CD14-positive monocyte (primary cell): Measurements from ENCODE around the gene TMEM115. TPM values are rescaled to one million over a fixed set of nuclear protein-coding genes. Genes with fewer than 3 reads are reported as not detected.
A peak's percentile ranks its signal among the peaks of the same experiment; 100 is the strongest.

Source experiments
- DNase-seq, 3 donors: peaks; one replicate each; pipeline ENCODE4 v3.0.0-alpha.2; 2011 to 2022
- H2AFZ ChIP-seq: 2 replicates; pipeline ENCODE4 v1.6.0; 2012; ENCODE audit warnings: mild to moderate bottlenecking, low read depth, low read length, inconsistent platforms; ENCODE audit not compliant: insufficient read depth, poor library complexity, severe bottlenecking
- H3K27ac ChIP-seq, 2 donors: 1 replicate in 1 of 2; 2 replicates in 1 of 2; pipeline ENCODE4 v1.5.1; 2012 to 2013; ENCODE audit warnings: low read length in 2 of 2, control low read depth in 1 of 2, inconsistent platforms in 1 of 2, low read depth in 1 of 2, mild to moderate bottlenecking in 1 of 2
- H3K27me3 ChIP-seq, 2 donors: one replicate each; pipeline versions ENCODE4 v1.6.0 to v1.6.1; 2011 to 2013; ENCODE audit warnings: low read length in 2 of 2; ENCODE audit not compliant: control insufficient read depth in 2 of 2, insufficient read depth in 2 of 2
- H3K36me3 ChIP-seq, 2 donors: replicated peaks in 1 of 2; 1 replicate in 1 of 2; 2 replicates in 1 of 2; pipeline versions ENCODE4 v1.5.1 to v1.6.1; 2012 to 2013; ENCODE audit warnings: low read length in 2 of 2, control low read depth in 1 of 2, inconsistent platforms in 1 of 2, mild to moderate bottlenecking in 1 of 2; ENCODE audit not compliant: insufficient read depth in 2 of 2, control insufficient read depth in 1 of 2
- H3K4me1 ChIP-seq, 2 donors: 1 replicate in 1 of 2; 2 replicates in 1 of 2; pipeline versions ENCODE4 v1.5.1 to v1.6.1; 2012 to 2013; ENCODE audit warnings: low read length in 2 of 2, control low read depth in 1 of 2, inconsistent platforms in 1 of 2, mild to moderate bottlenecking in 1 of 2, moderate library complexity in 1 of 2; ENCODE audit not compliant: insufficient read depth in 2 of 2, control insufficient read depth in 1 of 2
- H3K4me2 ChIP-seq: replicated peaks from 2 replicates; pipeline ENCODE3; 2012; ENCODE audit warnings: low read length, moderate library complexity, mild to moderate bottlenecking; ENCODE audit not compliant: poor library complexity, severe bottlenecking; ENCODE audit errors: extremely low read depth
- H3K4me3 ChIP-seq, 3 experiments: fragments of 200-600 bp in 1 of 3; sonication (generic) in 1 of 3; replicated peaks in 1 of 3; 1 replicate in 2 of 3; 2 replicates in 1 of 3; pipeline ENCODE4 v1.5.1; 2011 to 2013; ENCODE audit warnings: low read length in 3 of 3, mild to moderate bottlenecking in 3 of 3, control low read depth in 2 of 3, low read depth in 2 of 3, inconsistent platforms in 1 of 3, moderate library complexity in 1 of 3
- H3K79me2 ChIP-seq: 2 replicates; pipeline ENCODE4 v1.6.0; 2012; ENCODE audit warnings: mild to moderate bottlenecking, control low read depth, inconsistent platforms, low read length, moderate library complexity; ENCODE audit not compliant: insufficient read depth
- H3K9ac ChIP-seq: 2 replicates; pipeline ENCODE4 v1.6.0; 2017; ENCODE audit warnings: low read length, mild to moderate bottlenecking; ENCODE audit not compliant: insufficient read depth, poor library complexity, severe bottlenecking
- H3K9me3 ChIP-seq, 2 donors: replicated peaks in 1 of 2; 1 replicate in 1 of 2; 2 replicates in 1 of 2; pipeline versions ENCODE4 v1.5.1 to v1.6.1; 2012 to 2013; ENCODE audit warnings: low read length in 2 of 2, control low read depth in 1 of 2; ENCODE audit not compliant: control insufficient read depth in 1 of 2, insufficient read depth in 1 of 2
- H4K20me1 ChIP-seq: 2 replicates; pipeline ENCODE4 v1.6.0; 2012; ENCODE audit warnings: mild to moderate bottlenecking, low read length, control low read depth, moderate library complexity; ENCODE audit not compliant: insufficient read depth
- H3K27ac Mint-ChIP-seq, 7 donors: one replicate each; pipeline ENCODE4 v1.8.0; 2020; ENCODE audit warnings: mild to moderate bottlenecking in 7 of 7, mixed read lengths in 7 of 7, moderate library complexity in 6 of 7, inconsistent platforms in 2 of 7
- H3K27me3 Mint-ChIP-seq, 3 donors: one replicate each; pipeline ENCODE4 v1.8.0; 2021 to 2022; ENCODE audit warnings: low read depth in 3 of 3, mild to moderate bottlenecking in 3 of 3, mixed read lengths in 3 of 3, moderate library complexity in 3 of 3, inconsistent platforms in 1 of 3
- H3K36me3 Mint-ChIP-seq, 2 donors: one replicate each; pipeline ENCODE4 v1.8.0; 2020; ENCODE audit warnings: mixed read lengths in 2 of 2, inconsistent platforms in 1 of 2, mild to moderate bottlenecking in 1 of 2
- H3K4me1 Mint-ChIP-seq: one replicate; pipeline ENCODE4 v1.8.0; 2020; ENCODE audit warnings: mild to moderate bottlenecking, mixed read lengths
- H3K4me3 Mint-ChIP-seq, 2 donors: one replicate each; pipeline ENCODE4 v1.8.0; 2020; ENCODE audit warnings: mild to moderate bottlenecking in 2 of 2, mixed read lengths in 2 of 2, moderate library complexity in 1 of 2
- H3K9me3 Mint-ChIP-seq, 7 donors: one replicate each; pipeline ENCODE4 v1.8.0; 2020 to 2022; ENCODE audit warnings: mixed read lengths in 7 of 7, mild to moderate bottlenecking in 6 of 7, moderate library complexity in 6 of 7, inconsistent platforms in 2 of 7
- WGBS: methylation state at CpG from one replicate; pipeline ENCODE4 v1.1.5; 2013; ENCODE audit warnings: missing lambda C conversion rate; ENCODE audit not compliant: insufficient coverage; 5-methylcytosine and 5-hydroxymethylcytosine counted together
- intact Hi-C, 2 donors: fragments of 100-400 bp; cut with micrococcal nuclease; formaldehyde crosslinking; loops; one replicate each; pipeline versions ENCODE4 v1.15.0 to v1.15.1; 2023
- polyA plus RNA-seq, 3 donors: library from polyadenylated mRNA; depleted of rRNA in 1 of 3; unstranded in 2 of 3; stranded (reverse) in 1 of 3; fragments of 300-500 nt in 2 of 3; fragments of >200 nt in 1 of 3; fragmentation: Illumina TruSeq in 2 of 3; gene quantifications; 1 replicate in 2 of 3; 2 replicates in 1 of 3; pipeline ENCODE4 v1.2.3, GENCODE V29; 2012 to 2021
- TF ChIP-seq, protein P1 (sequence below): fragments of 200-600 bp; IDR thresholded peaks from one replicate; pipeline ENCODE4 v1.8.0; 2022; ENCODE audit warnings: antibody characterized with exemption, mild to moderate bottlenecking

Gene TMEM115
- polyA plus RNA-seq, 3 donors = 14.5 to 36.2 (median 32.9) TPM

DNA sequence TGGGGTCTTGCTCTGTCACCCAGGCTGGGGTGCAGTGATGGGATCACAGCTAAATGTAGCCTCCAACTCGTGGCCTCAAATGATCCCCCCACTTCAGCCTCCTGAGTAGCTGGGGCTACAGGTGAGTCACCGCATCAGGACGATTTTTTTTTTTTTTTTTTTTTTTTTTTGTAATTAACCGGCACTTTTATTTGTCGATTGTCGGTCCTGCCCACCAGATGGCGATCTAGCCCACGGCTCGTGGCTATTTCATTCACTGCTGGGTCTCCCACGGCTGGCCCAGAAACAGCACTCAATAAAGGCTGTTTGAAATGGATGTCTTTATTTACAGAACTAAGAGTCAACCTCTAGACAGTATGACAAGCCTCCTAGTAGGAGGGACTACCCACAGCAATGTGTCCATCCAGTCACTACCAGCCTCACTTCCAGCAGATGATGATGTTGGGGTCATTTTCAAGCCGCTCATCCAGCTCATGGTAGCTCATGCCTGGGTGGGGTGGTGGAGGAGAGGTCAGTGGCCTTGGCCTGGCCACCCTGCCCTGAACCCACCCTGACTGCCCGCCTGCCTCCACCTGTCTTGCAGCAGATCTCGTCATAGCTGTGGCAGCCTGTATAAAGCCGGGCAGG is 12.0 kb downstream of the TMEM115 start:
- Mint-ChIP-seq H3K9me3 (no peaks in the 10 kb centered on the region), H3K27ac (peak overlapping the region in 2 of 7 donors; percentile 65 to 80), H3K36me3 (peaks cover 20 to 22% of the 10 kb centered on the region in 2 donors), H3K4me1 (peaks cover 73% of the 10 kb centered on the region), H3K4me3 (no peak overlapping the region), H3K27me3 (no peaks in the 10 kb centered on the region)
- H3K36me3 ChIP-seq = peaks cover 9 to 16% of the 10 kb centered on the region in 2 donors
- 100% methylated on average over 3 of the region's 14 CpGs for WGBS
- H2AFZ ChIP-seq = no peak overlapping the region
- TF ChIP-seq, protein P1, sequence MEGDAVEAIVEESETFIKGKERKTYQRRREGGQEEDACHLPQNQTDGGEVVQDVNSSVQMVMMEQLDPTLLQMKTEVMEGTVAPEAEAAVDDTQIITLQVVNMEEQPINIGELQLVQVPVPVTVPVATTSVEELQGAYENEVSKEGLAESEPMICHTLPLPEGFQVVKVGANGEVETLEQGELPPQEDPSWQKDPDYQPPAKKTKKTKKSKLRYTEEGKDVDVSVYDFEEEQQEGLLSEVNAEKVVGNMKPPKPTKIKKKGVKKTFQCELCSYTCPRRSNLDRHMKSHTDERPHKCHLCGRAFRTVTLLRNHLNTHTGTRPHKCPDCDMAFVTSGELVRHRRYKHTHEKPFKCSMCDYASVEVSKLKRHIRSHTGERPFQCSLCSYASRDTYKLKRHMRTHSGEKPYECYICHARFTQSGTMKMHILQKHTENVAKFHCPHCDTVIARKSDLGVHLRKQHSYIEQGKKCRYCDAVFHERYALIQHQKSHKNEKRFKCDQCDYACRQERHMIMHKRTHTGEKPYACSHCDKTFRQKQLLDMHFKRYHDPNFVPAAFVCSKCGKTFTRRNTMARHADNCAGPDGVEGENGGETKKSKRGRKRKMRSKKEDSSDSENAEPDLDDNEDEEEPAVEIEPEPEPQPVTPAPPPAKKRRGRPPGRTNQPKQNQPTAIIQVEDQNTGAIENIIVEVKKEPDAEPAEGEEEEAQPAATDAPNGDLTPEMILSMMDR = peak; percentile 72
- peaks cover 40% of the 10 kb centered on the region for H3K79me2 ChIP-seq
- no peak overlapping the region for H3K4me2 ChIP-seq
- H4K20me1 ChIP-seq = peaks cover 30% of the 10 kb centered on the region
- H3K27ac ChIP-seq = no peak overlapping the region
- H3K9ac ChIP-seq = no peak overlapping the region
- peaks cover 54 to 75% of the 10 kb centered on the region in 2 donors for H3K4me1 ChIP-seq
- DNase-seq = peak; percentile 71 to 81 (median 79)
- no peak overlapping the region for H3K4me3 ChIP-seq
- no peaks in the 10 kb centered on the region for H3K9me3 ChIP-seq
- no peaks in the 10 kb centered on the region for H3K27me3 ChIP-seq
- intact Hi-C loops = loop anchor here (2.0 to 5.0 kb wide), 2 partner anchors 200 to 202 kb away; no protein-coding TSS in a partner anchor

- no peak within 1 kb of the TSS for H3K27ac ChIP-seq
- Mint-ChIP-seq H3K4me3 (peak within 1 kb of the TSS; percentile 80 to 90), H3K27me3 (no peaks in the 10 kb centered on the region), H3K36me3 (peaks cover 17 to 18% of the 10 kb centered on the region in 2 donors), H3K27ac (peak within 1 kb of the TSS; percentile 70 to 89 (median 82)), H3K9me3 (no peaks in the 10 kb centered on the region), H3K4me1 (peaks cover 79% of the 10 kb centered on the region)
- DNase-seq = peak; percentile 64 to 72 (median 70)
- H2AFZ ChIP-seq = peak within 1 kb of the TSS; percentile 67
- H3K4me1 ChIP-seq = peaks cover 59 to 79% of the 10 kb centered on the region in 2 donors
- peak within 1 kb of the TSS; percentile 83 for H3K4me2 ChIP-seq
- peaks cover 9 to 16% of the 10 kb centered on the region in 2 donors for H3K36me3 ChIP-seq
- 7% methylated on average over 45 of the region's 45 CpGs for WGBS
- intact Hi-C loops = loop anchor here (2.0 to 5.0 kb wide), 2 partner anchors 202 to 203 kb away; no protein-coding TSS in a partner anchor
- no peaks in the 10 kb centered on the region for H3K27me3 ChIP-seq
- H3K9me3 ChIP-seq = no peaks in the 10 kb centered on the region
- no peak within 1 kb of the TSS for H3K9ac ChIP-seq
- peaks cover 43% of the 10 kb centered on the region for H3K79me2 ChIP-seq
- H3K4me3 ChIP-seq = peak within 1 kb of the TSS; percentile 26 to 70 (median 42)
- TF ChIP-seq, protein P1 = no peak
- H4K20me1 ChIP-seq = peaks cover 15% of the 10 kb centered on the region
These were observed 13.6 kb downstream of the TMEM115 start, which contains the start of gene ZMYND10 for GRCh38 chr3:50345586-50346234. Gene ZMYND10 (minus strand): TSS chr3:50345732. CDS start chr3:50345579, 153 bp downstream.
